NT2/D1 (cell line): ENCODE data around the gene RAX2.

Experiments
- DNase-seq: peaks from one replicate; pipeline ENCODE4 v3.0.0-alpha.2; 2011; ENCODE audit warnings: low read depth, low spot score
- H3K27me3 ChIP-seq: 2 replicates; pipeline ENCODE4 v1.6.0; 2011; ENCODE audit warnings: mild to moderate bottlenecking; ENCODE audit not compliant: insufficient read length, insufficient read depth
- H3K36me3 ChIP-seq: 2 replicates; pipeline ENCODE4 v1.6.1; 2011; ENCODE audit warnings: mild to moderate bottlenecking, low read length, mixed read lengths; ENCODE audit not compliant: insufficient read depth, insufficient read length
- H3K4me1 ChIP-seq: 2 replicates; pipeline ENCODE4 v1.5.1; 2011; ENCODE audit not compliant: insufficient read depth, insufficient read length
- H3K4me3 ChIP-seq: 2 replicates; pipeline ENCODE4 v1.5.1; 2011; ENCODE audit warnings: low read depth; ENCODE audit not compliant: insufficient read length
- H3K9ac ChIP-seq: 2 replicates; pipeline ENCODE4 v1.6.0; 2011; ENCODE audit warnings: low read depth; ENCODE audit not compliant: insufficient read length
- H3K9me3 ChIP-seq: 2 replicates; pipeline ENCODE4 v1.5.1; 2011; ENCODE audit warnings: mild to moderate bottlenecking, low read length; ENCODE audit not compliant: insufficient read depth
- SUZ12 ChIP-seq: IDR thresholded peaks from 2 replicates; pipeline ENCODE4 v1.6.1; 2011; ENCODE audit not compliant: insufficient read length, insufficient read depth; ENCODE audit errors: extremely low read depth
- YY1 ChIP-seq: IDR thresholded peaks from 2 replicates; pipeline ENCODE4 v1.6.1; 2011; ENCODE audit not compliant: insufficient read length, insufficient read depth
- ZNF274 ChIP-seq: IDR thresholded peaks from 2 replicates; pipeline ENCODE4 v1.6.1; 2011; ENCODE audit warnings: mild to moderate bottlenecking, low read depth, low read length

RAX2 gene

DNA sequence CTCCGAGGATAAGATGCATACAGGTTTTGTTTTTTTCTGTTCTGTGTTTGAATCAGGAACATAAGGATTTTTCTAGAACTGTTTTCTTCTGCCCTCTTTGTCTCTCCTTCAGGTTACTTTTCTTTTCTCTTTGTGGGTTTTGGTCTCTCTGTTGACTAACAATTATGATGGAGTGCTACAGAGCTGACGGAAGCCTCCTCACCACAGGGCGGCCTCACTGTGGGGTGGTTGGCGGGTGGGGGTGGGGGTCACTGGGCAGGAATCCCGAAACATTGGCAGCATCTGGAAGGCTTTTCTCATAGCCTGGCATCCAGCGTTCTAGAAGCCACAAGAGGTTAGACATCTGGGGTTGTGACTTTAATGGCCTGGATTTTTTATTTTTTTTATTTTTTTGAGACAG, 26.1 kb upstream of the RAX2 start:
- peaks cover 5% of the 10 kb centered on the region for H3K4me1 ChIP-seq
- no peak overlapping the region for H3K9ac ChIP-seq
- H3K9me3 ChIP-seq: peaks cover 11% of the 10 kb centered on the region
- TF ChIP-seq SUZ12: no peak
- no peak for TF ChIP-seq YY1
- TF ChIP-seq ZNF274: no peak
- H3K36me3 ChIP-seq: no peaks in the 10 kb centered on the region
- H3K4me3 ChIP-seq: no peak overlapping the region
- DNase-seq: no peak
- peaks cover 38% of the 10 kb centered on the region for H3K27me3 ChIP-seq

DNA sequence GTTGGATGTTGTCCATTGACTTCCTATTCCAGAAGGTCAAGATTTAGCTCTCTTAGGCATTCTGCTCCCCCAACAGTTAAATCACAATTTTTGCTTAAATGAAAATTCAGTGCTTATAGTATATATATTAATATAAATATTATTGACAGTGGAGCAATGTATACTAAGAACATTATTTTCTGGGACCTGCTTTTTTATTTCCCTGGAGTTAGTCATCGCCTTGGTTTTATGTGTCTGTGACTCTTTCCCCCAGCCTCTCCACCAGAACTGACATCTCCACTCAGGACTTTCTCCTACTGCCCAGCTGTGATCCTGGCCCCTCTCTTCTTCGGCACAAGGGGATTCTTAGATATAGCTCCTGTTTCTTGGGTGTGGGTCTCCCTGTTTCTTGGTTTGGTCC, 24.3 kb upstream of the RAX2 start:
- H3K4me3 ChIP-seq: no peak overlapping the region
- H3K27me3 ChIP-seq: peaks cover 21% of the 10 kb centered on the region
- TF ChIP-seq YY1: no peak

GRCh38 chr19:3793799-3794198, 21.8 kb upstream of the RAX2 start:
- no peak for TF ChIP-seq YY1
- TF ChIP-seq ZNF274: no peak
- TF ChIP-seq SUZ12: no peak

More for the DNA sequence above, 24.3 kb upstream of the RAX2 start:
- no peak for DNase-seq
- no peaks in the 10 kb centered on the region for H3K4me1 ChIP-seq
- H3K9ac ChIP-seq: no peak overlapping the region
- peaks cover 11% of the 10 kb centered on the region for H3K9me3 ChIP-seq
- H3K36me3 ChIP-seq: no peaks in the 10 kb centered on the region

GRCh38 chr19:3792114-3792513, 20.1 kb upstream of the RAX2 start:
- TF ChIP-seq YY1 (no peak), ZNF274 (no peak), SUZ12 (no peak)
- H3K27me3 ChIP-seq: no peaks in the 10 kb centered on the region

More at GRCh38 chr19:3793799-3794198, 21.8 kb upstream of the RAX2 start:
- H3K27me3 ChIP-seq: no peaks in the 10 kb centered on the region
- H3K36me3 ChIP-seq: no peaks in the 10 kb centered on the region
- H3K9ac ChIP-seq: no peak overlapping the region
- DNase-seq: no peak
- H3K4me3 ChIP-seq: no peak overlapping the region
- H3K9me3 ChIP-seq: peaks cover 11% of the 10 kb centered on the region
- H3K4me1 ChIP-seq: no peaks in the 10 kb centered on the region

DNA sequence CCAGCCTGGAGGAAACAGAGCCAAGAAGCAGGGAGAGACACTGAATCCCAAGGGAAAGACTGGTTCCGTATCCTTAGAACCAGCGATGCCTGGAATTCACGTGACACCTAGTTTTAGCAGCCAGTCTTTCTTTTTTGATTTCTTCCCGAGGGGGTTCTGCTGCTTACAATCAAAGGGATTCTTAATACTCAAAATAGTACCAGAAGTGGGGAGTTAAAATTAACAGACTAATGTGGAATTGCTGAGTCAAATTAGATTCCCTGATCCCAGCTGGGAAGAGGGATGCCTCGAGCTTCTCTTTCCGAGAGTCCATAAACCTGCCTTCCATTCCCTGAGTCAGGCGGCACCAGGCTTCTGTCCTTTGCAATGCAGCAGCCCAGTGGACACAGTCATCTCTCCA, 18.9 kb upstream of the RAX2 start:
- Histone ChIP-seq H3K36me3 (no peaks in the 10 kb centered on the region), H3K9me3 (peaks cover 1% of the 10 kb centered on the region), H3K4me3 (no peak overlapping the region), H3K4me1 (no peaks in the 10 kb centered on the region), H3K27me3 (peaks cover 5% of the 10 kb centered on the region), H3K9ac (no peak overlapping the region)
- no peak for DNase-seq
- no peak for TF ChIP-seq SUZ12

More at GRCh38 chr19:3792114-3792513, 20.1 kb upstream of the RAX2 start:
- no peak for DNase-seq
- peaks cover 11% of the 10 kb centered on the region for H3K9me3 ChIP-seq
- no peak overlapping the region for H3K9ac ChIP-seq
- H3K36me3 ChIP-seq: no peaks in the 10 kb centered on the region
- H3K4me1 ChIP-seq: no peaks in the 10 kb centered on the region
- no peak overlapping the region for H3K4me3 ChIP-seq

GRCh38 chr19:3790209-3790734, 18.2 kb upstream of the RAX2 start:
- Histone ChIP-seq H3K9me3 (no peaks in the 10 kb centered on the region), H3K4me1 (peaks cover 4% of the 10 kb centered on the region), H3K27me3 (peaks cover 11% of the 10 kb centered on the region), H3K9ac (no peak overlapping the region), H3K4me3 (no peak overlapping the region), H3K36me3 (no peaks in the 10 kb centered on the region)
- no peak for DNase-seq
- TF ChIP-seq SUZ12 (no peak), ZNF274 (no peak), YY1 (no peak)

GRCh38 chr19:3788996-3789778, 17.2 kb upstream of the RAX2 start:
- Histone ChIP-seq H3K9me3 (no peaks in the 10 kb centered on the region), H3K9ac (no peak overlapping the region), H3K27me3 (peaks cover 11% of the 10 kb centered on the region), H3K36me3 (no peaks in the 10 kb centered on the region), H3K4me1 (peaks cover 7% of the 10 kb centered on the region), H3K4me3 (no peak overlapping the region)
- TF ChIP-seq YY1 (no peak), ZNF274 (no peak), SUZ12 (no peak)
- DNase-seq: no peak
